ENCODE measurements around the gene DHH. TPM values are rescaled to one million over a fixed set of nuclear protein-coding genes. Genes with fewer than 3 reads are reported as not detected.

The DHH gene
- total RNA-seq, 1 donor from 2014 or later: 0.10 TPM

GRCh38 chr12:49039421-49040363 lies 54.9 kb downstream of the DHH start:
- no peak overlapping the region for H3K4me3 Mint-ChIP-seq
- H3K9me3 Mint-ChIP-seq: no peaks in the 10 kb centered on the region
- no peak overlapping the region for H3K27ac Mint-ChIP-seq
- H3K4me1 Mint-ChIP-seq (ENCODE audit: low read depth): no peaks in the 10 kb centered on the region
- H3K27me3 Mint-ChIP-seq (ENCODE audit: insufficient read depth): no peaks in the 10 kb centered on the region
- no peak for DNase-seq (ENCODE audit: low spot score)
- intact Hi-C loops (cut with micrococcal nuclease): no loop called here
- peaks cover 52% of the 10 kb centered on the region for H3K36me3 Mint-ChIP-seq (ENCODE audit: low read depth)

- Mint-ChIP-seq H3K9me3 (no peaks in the 10 kb centered on the region), H3K4me1 (ENCODE audit: low read depth) (no peaks in the 10 kb centered on the region), H3K27me3 (ENCODE audit: insufficient read depth) (no peaks in the 10 kb centered on the region), H3K27ac (no peak overlapping the region), H3K4me3 (no peak overlapping the region), H3K36me3 (ENCODE audit: low read depth) (peaks cover 49% of the 10 kb centered on the region)
- DNase-seq (ENCODE audit: low spot score): no peak
- intact Hi-C loops (cut with micrococcal nuclease): no loop called here
Measured at GRCh38 chr12:49038291-49038955, 56.2 kb downstream of the DHH start.

- Mint-ChIP-seq H3K4me1 (ENCODE audit: low read depth) (no peaks in the 10 kb centered on the region), H3K4me3 (no peak overlapping the region), H3K27ac (no peak overlapping the region), H3K36me3 (ENCODE audit: low read depth) (peaks cover 45% of the 10 kb centered on the region), H3K9me3 (no peaks in the 10 kb centered on the region), H3K27me3 (ENCODE audit: insufficient read depth) (no peaks in the 10 kb centered on the region)
- no peak for DNase-seq (ENCODE audit: low spot score)
- intact Hi-C loops (cut with micrococcal nuclease): no loop called here
Measured at GRCh38 chr12:49037947-49038237, 56.7 kb downstream of the DHH start.

GRCh38 chr12:49037111-49037946 lies 57.3 kb downstream of the DHH start:
- intact Hi-C loops (cut with micrococcal nuclease): no loop called here
- H3K4me1 Mint-ChIP-seq (ENCODE audit: low read depth): no peaks in the 10 kb centered on the region
- H3K27me3 Mint-ChIP-seq (ENCODE audit: insufficient read depth): no peaks in the 10 kb centered on the region
- H3K36me3 Mint-ChIP-seq (ENCODE audit: low read depth): peaks cover 45% of the 10 kb centered on the region
- no peak overlapping the region for H3K27ac Mint-ChIP-seq
- no peaks in the 10 kb centered on the region for H3K9me3 Mint-ChIP-seq
- no peak for DNase-seq (ENCODE audit: low spot score)
- H3K4me3 Mint-ChIP-seq: no peak overlapping the region

Other genes starting within 250 kb of the DHH start
- gene DDX23, start 242.6 kb downstream of the DHH start, total RNA-seq: 120 and 127 TPM in 2 replicates
- gene RND1, start 228.9 kb downstream of the DHH start, total RNA-seq: 7.9 and 9.3 TPM in 2 replicates
- 62.7 and 67.9 TPM in 2 replicates for gene FKBP11, start 169.3 kb downstream of the DHH start, total RNA-seq
- 116 and 117 TPM in 2 replicates for gene ARF3, start 137.3 kb downstream of the DHH start, total RNA-seq
- gene WNT10B, start 123.1 kb downstream of the DHH start, total RNA-seq: 0.13 and 0.37 TPM in 2 replicates
- gene WNT1, start 116.5 kb downstream of the DHH start, total RNA-seq: 0.21 and 0.24 TPM in 2 replicates
- gene DDN, start 95.4 kb downstream of the DHH start, total RNA-seq: 0.78 and 1.1 TPM in 2 replicates
- gene PRKAG1, start 76.0 kb downstream of the DHH start, total RNA-seq: 85.0 and 85.1 TPM in 2 replicates
- gene KMT2D, start 34.0 kb downstream of the DHH start, total RNA-seq: 107 and 109 TPM in 2 replicates
- 8.6 and 10.7 TPM in 2 replicates for gene RHEBL1, start 24.8 kb downstream of the DHH start, total RNA-seq
- 50.4 and 52.5 TPM in 2 replicates for gene LMBR1L, start 16.0 kb upstream of the DHH start, total RNA-seq
- gene TUBA1B, start 36.6 kb upstream of the DHH start, total RNA-seq: 1,521 TPM in 2 replicates
- gene TUBA1A, start 94.3 kb upstream of the DHH start, total RNA-seq: 46.7 and 47.2 TPM in 2 replicates
- 261 and 270 TPM in 2 replicates for gene TUBA1C, start 170.3 kb upstream of the DHH start, total RNA-seq
- 0.20 TPM in 1 of 2 replicates, not detected in the other for gene PRPH, start 200.3 kb upstream of the DHH start, total RNA-seq
- gene TROAP, start 228.5 kb upstream of the DHH start, total RNA-seq: 46.0 TPM in 2 replicates
- not detected in 2 replicates for gene C1QL4, start 242.4 kb upstream of the DHH start, total RNA-seq

Data from activated T-helper 1 cell treated with anti-CD3 and anti-CD28 coated beads, Interleukin-12 subunit alpha, Interleukin-12 subunit beta, Interleukin-2, Interleukin-4 antibody, amounts not matched to agents 30 ng/mL and 10 ng/mL and 1 ng/mL, durations not matched to agents 14 hours and 24 hours and 36 hours (primary cell).